ENCODE data around the gene SRD5A1.
A peak's percentile ranks its signal among the peaks of the same experiment; 100 is the strongest.

Gene SRD5A1

DNA sequence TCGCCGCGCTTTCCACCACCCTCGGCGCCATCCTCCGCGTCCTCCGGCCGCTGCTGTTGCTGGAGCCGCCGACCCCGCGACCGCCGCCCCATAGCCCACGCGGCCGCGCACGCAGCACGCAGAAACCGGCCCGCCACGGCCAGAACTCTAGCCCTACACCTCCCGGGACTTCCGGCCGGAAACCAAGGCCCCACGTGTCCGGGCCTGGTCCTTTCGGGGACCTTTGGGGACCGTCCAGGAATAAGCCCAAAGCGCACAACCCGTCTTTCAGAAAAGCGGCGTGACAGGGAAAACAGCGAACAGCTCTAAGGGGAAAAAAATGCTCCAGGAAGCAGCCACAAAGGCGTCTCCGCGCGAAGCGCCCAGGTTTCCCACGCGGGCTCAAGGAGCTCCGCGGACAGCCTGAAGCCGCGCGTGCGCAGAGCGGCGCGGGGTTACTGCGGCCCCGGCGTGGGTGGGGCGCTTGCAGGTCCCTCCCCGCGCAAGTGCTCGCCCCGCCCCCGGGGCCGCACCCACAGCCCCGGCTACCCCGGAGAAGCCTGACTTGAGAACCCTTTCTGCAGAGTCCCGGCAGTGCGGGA is at the start of gene SRD5A1, which contains the start of gene NSUN2:
Gene SRD5A1 (plus strand): TSS at position 553 of the 581 bp plus-strand sequence. CDS start 137 bp downstream, outside the sequence.
Gene NSUN2 (minus strand): TSS at position 157 of the 581 bp plus-strand sequence. CDS start 65 bp downstream, at position 92.
- DNase-seq (ENCODE audit: low spot score) = peak; percentile 90

GRCh38 chr5:6584101-6584645 is 49.1 kb upstream of the SRD5A1 start:
- DNase-seq (ENCODE audit: low spot score) = no peak

DNA sequence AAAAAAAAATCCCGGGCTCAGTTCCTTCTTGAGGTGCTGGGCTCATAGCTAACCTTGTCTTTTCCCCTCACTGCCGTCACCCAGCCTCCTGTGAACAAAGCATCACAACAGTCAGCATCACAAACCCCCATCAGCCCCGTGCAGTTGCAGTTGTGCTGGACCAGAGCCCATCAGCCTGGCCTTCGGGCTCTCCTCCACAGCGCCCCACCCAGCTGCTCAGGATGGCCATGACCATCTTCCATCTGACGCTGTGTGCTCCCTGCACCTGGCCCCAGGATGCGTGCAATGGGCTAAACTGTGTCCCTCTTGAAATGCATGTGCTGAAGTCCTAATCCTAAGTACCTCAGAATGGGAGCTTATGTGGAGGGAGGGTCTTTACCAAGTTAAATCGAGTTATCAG is 48.5 kb upstream of the SRD5A1 start:
- DNase-seq (ENCODE audit: low spot score) = no peak

DNA sequence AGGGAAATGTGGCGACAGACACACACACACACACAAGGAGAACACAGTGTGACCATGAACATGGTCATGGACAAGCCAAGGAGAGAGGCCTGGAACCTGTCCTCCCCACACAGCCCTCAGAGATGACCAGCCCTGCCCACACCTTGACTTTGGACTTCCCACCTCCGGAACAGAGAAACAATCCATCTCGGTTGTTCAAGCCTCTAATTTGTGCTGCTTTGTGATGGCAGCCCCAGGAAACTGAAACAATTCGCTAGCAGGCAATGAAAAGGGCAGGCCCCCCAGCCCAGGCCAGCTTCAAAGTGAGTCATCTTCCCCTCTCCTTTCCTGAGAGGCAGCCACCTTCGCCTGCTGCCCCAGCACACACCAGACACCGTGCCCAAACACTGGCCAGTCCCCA is 48.1 kb upstream of the SRD5A1 start:
- no peak for DNase-seq (ENCODE audit: low spot score)

GRCh38 chr5:6585939-6586646 is 47.1 kb upstream of the SRD5A1 start:
- no peak for DNase-seq (ENCODE audit: low spot score)

DNA sequence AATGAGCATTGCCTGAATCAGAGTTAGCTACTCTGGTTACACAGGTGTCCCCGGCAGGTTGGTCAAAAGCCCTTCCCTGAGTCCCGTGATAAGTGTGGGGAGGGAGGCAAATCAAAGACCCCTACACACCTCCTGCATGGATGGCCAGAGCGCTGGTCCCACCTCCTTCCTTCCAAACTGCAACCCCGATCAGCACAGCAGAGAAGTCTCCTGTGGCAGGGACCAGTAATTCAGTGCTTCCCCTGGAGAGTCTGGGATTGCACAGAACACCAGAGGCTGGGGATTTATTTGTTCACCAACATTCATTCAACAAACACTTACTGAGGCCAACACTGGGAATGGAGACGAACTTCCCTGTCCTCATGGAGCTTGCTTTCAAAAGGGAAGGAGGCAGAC is 46.6 kb upstream of the SRD5A1 start:
- no peak for DNase-seq (ENCODE audit: low spot score)

DNA sequence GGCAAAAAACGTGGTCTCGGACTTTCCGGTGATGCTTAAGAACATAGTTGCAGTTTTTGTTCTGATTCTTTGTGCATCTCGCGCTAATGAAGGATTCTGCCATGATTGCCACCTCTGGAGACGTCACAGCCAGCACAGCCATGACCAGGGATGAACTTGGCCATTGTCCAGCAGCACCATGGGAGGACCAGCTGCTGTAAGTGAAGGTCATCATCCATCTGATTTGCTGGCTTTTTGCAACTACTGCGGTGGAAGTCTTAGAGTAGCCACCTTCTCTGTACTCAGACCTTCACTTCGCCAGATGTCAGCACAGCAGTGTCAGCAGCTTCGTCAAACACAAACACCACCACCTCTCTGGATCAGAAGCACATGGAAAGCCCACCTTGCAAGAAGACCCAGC is 46.1 kb upstream of the SRD5A1 start:
- DNase-seq (ENCODE audit: low spot score) = no peak

GRCh38 chr5:6590581-6590980 is 42.7 kb upstream of the SRD5A1 start:
- DNase-seq (ENCODE audit: low spot score) = no peak

DNA sequence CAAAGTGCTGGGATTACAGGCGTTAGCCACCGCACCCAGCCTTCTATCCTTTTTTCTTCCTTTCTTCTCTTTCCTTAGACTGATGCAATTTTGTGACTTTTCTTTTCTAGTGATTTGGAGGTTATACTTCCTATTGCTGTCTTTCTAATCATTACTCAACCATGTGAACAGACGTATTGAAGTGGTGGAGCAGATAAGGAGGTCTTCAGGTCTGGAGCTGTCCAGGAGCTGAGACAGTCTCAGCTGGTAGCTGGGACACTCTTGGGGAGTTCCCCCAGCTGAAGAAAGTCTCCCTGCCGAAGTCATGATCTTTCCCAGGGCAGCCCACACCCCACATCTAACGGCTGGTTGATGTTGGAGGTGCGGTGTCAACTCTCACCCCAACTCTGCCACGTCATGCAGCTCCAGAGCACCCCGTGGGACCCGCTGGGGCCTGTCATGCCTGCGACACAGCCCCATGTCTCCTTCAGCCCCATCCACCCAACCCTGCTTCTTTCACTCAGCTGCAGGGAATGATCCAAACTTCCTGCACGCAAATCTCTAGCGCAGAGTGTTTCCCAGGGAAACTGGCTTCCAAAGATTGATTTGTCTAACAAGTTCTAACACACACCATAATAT is 41.5 kb upstream of the SRD5A1 start:
- no peak for DNase-seq (ENCODE audit: low spot score)

DNA sequence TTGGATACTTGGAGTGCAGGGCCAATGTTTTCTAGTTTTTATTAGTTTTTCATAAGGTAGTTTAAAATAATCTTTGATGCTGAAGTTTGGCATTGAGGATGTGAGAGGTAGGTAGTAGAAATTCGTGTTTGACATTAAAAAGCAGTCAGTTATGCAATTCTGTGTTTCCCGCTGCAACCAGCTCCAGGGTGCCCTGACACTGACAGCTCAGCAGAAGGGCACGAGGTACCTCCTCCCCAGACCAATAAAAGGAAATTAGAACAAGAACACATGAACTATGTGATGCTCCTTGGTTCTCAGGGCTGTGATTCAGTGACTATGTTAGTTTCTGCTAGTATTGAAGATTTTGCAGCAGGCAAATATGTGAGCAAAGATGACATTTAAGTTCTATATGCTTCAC is 40.6 kb upstream of the SRD5A1 start:
- DNase-seq (ENCODE audit: low spot score) = no peak

- no peak for DNase-seq (ENCODE audit: low spot score)
These were observed 39.9 kb upstream of the SRD5A1 start for GRCh38 chr5:6593148-6594016.

DNA sequence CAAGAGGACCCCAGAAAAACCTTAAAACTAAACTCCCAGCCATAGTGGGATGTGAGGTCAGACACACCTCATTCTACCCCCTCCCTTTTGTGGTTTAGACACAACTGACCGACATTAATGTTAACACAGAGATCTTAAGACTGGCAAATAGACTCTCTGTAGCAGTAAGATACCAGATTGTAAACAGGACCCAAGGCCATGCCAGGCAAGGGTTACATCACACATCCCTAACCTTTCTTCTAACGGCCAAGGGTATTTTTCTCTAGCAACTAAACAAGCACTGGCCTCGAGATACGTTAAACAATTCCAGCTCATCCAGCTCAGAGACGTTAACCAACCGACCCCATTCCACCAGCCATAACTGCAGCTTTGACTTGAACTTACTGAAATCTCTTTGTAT is 39.2 kb upstream of the SRD5A1 start:
- no peak for DNase-seq (ENCODE audit: low spot score)

DNA sequence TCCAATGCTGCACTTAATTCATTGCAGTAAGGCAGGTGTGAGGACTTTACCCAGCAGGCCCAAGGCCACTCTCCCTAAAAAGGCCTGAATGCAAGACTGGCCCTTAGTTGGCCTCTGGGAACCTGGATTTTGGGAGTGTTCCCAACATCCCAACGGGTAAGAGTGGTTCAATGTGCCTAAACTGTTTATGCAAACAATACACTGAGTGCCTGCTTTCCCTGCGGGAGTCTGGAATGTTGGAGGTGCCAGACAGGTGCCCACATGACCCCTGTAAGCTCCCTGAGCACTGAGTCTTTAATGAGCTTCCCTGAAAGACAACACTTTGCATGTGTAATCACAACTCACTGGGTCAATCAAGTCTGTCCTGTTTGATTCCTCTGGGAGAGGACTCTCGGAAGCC is 37.8 kb upstream of the SRD5A1 start:
- DNase-seq (ENCODE audit: low spot score) = no peak

DNA sequence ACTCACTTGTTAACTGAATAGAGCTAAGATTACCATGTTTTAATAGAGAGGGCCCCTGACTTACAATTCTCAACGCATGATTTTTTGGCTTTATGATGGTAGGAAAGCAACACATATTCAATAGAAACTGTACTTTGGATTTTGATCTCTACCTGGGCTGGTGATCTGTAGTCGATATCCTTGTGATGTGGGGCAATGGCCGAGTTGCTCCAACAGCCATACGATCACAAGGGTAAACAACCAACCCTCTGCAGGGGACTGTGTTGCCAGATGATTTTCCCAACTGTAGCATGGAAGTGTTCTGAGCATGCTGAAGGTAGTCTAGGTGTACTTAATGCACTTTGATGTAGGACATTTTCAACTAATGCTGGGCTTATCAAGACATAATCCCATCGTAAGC is 36.9 kb upstream of the SRD5A1 start:
- DNase-seq (ENCODE audit: low spot score) = no peak

DNA sequence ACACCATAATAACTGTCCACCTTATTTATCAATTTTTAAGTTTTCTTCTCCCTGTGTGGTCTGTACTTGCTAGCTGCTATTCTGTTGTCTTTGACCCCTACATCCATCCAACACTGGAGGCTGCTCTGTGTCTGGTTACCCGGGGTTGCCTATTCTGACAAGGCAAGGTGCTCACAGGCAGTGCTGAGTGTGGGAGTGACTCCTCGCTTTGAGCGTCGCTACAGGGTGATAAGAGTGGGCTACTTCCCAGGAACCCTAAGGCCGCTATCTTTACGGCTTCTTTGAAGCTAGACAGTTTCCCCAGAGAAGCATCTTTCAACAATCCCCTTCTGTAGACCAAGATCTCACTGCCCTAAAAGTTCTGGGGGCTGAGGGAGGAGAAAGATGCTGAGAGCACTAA is 35.7 kb upstream of the SRD5A1 start:
- no peak for DNase-seq (ENCODE audit: low spot score)

DNA sequence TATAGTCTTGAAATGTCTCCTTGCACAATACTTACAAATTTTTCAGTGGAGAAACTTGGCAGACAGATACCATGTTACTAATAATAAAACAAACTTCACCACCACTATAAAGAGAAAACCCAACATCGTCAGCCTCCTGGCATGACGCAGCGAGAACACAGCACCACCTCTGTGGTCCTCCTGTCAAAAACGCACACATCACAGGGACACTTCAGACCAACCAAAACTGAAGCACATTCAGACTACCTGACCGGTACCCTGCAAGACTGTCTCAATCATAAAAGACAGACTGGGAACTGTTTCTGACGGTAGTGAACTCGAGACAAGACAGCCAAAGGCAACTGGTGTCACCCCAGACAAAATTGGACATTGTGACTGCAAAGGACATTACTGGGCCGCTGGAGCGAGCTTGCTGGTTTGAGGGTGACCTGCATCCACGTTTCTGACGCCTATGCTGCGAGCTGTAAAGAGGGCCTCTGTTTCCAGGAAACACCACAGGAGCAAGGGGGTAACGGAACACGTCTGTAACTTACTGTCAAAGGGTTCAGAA is 34.8 kb upstream of the SRD5A1 start:
- DNase-seq (ENCODE audit: low spot score) = no peak

GRCh38 chr5:6599739-6600138 is 33.5 kb upstream of the SRD5A1 start:
- no peak for DNase-seq (ENCODE audit: low spot score)

- DNase-seq (ENCODE audit: low spot score) = peak; percentile 75
These were observed 32.0 kb upstream of the SRD5A1 start for GRCh38 chr5:6601271-6601670.

GRCh38 chr5:6601816-6602215 is 31.4 kb upstream of the SRD5A1 start:
- DNase-seq (ENCODE audit: low spot score) = no peak

- DNase-seq (ENCODE audit: low spot score) = peak; percentile 91
These were observed 30.8 kb upstream of the SRD5A1 start for GRCh38 chr5:6602441-6602840.

DNA sequence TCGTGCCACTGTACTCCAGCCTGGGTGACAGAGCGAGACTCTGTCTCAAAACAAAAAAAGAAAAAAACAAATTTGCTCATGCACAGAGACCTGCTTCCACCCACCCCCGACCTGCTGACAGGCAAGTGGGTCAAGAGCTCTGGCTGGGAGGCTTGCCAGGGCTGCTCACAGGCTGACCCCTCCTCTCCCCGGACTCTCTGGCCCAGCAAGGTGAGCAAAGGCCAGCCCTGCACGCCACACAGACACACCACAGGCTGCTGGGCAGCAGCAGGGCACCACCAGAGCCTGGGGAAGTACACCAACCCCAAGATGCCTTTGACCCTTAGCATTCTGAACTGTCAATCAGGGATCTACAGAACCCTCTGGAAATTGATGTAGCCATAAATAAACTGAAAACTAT is 29.6 kb upstream of the SRD5A1 start:
- peak; percentile 61 for DNase-seq (ENCODE audit: low spot score)

- DNase-seq (ENCODE audit: low spot score) = peak; percentile 87
These were observed 28.9 kb upstream of the SRD5A1 start for GRCh38 chr5:6604341-6604740.
